ENCODE measurements around the gene VMAC.

Gene VMAC

GRCh38 chr19:5927441-5927821, 22.8 kb downstream of the VMAC start:
- no peak overlapping the region for H3K27ac ChIP-seq (ENCODE audit: low read depth, low read length)
- H3K56ac ChIP-seq (ENCODE audit: low read length) = no peak overlapping the region
- no peak overlapping the region for H3K9ac ChIP-seq (ENCODE audit: low read length)
- no peak overlapping the region for H4K5ac ChIP-seq (ENCODE audit: low read length)
- no peak overlapping the region for H2BK5ac ChIP-seq (ENCODE audit: low read length)
- no peak overlapping the region for H4K8ac ChIP-seq (ENCODE audit: low read depth, low read length)
- H3K4me2 ChIP-seq (ENCODE audit: low read length) = no peak overlapping the region
- no peak overlapping the region for H3K23ac ChIP-seq (ENCODE audit: low read length)
- H3K18ac ChIP-seq (ENCODE audit: low read length) = no peak overlapping the region
- no peak overlapping the region for H3K4ac ChIP-seq (ENCODE audit: low read depth, low read length)
- no peaks in the 10 kb centered on the region for H3K27me3 ChIP-seq (ENCODE audit: insufficient read depth, low read length, poor library complexity)
- no peak overlapping the region for H2BK15ac ChIP-seq (replicated peaks; ENCODE audit: low read depth)
- no CpG with 5 or more reads among the region's 8 CpGs for WGBS (ENCODE audit: extremely low coverage, insufficient coverage, low lambda C conversion rate)
- H3K79me1 ChIP-seq (ENCODE audit: low read length) = no peaks in the 10 kb centered on the region
- DNase-seq = no peak
- no peak overlapping the region for H3K4me3 ChIP-seq (ENCODE audit: low read length)
- no peaks in the 10 kb centered on the region for H3K4me1 ChIP-seq (ENCODE audit: control insufficient read depth, low read depth, low read length)
- no peak overlapping the region for H2AK5ac ChIP-seq (ENCODE audit: low read length)
- H3K79me2 ChIP-seq (ENCODE audit: control insufficient read depth, insufficient read depth, low read length) = no peaks in the 10 kb centered on the region
- peaks cover 17% of the 10 kb centered on the region for H3K36me3 ChIP-seq (ENCODE audit: control insufficient read depth, insufficient read depth, low read length)
- no peak overlapping the region for H2BK120ac ChIP-seq (ENCODE audit: low read depth, low read length)

- Histone ChIP-seq H3K4me3 (ENCODE audit: low read length) (no peak overlapping the region), H2BK15ac (replicated peaks; ENCODE audit: low read depth) (no peak overlapping the region), H3K36me3 (ENCODE audit: control insufficient read depth, insufficient read depth, low read length) (peaks cover 20% of the 10 kb centered on the region), H3K9ac (ENCODE audit: low read length) (no peak overlapping the region), H3K18ac (ENCODE audit: low read length) (no peak overlapping the region), H2BK5ac (ENCODE audit: low read length) (no peak overlapping the region), H2AK5ac (ENCODE audit: low read length) (no peak overlapping the region), H3K4me2 (ENCODE audit: low read length) (no peak overlapping the region), H4K5ac (ENCODE audit: low read length) (no peak overlapping the region), H3K4me1 (ENCODE audit: control insufficient read depth, low read depth, low read length) (no peaks in the 10 kb centered on the region), H3K23ac (ENCODE audit: low read length) (no peak overlapping the region), H4K8ac (ENCODE audit: low read depth, low read length) (no peak overlapping the region), H2BK120ac (ENCODE audit: low read depth, low read length) (no peak overlapping the region), H3K27ac (ENCODE audit: low read depth, low read length) (no peak overlapping the region), H3K56ac (ENCODE audit: low read length) (no peak overlapping the region), H3K79me2 (ENCODE audit: control insufficient read depth, insufficient read depth, low read length) (no peaks in the 10 kb centered on the region), H3K27me3 (ENCODE audit: insufficient read depth, low read length, poor library complexity) (no peaks in the 10 kb centered on the region), H3K4ac (ENCODE audit: low read depth, low read length) (no peak overlapping the region), H3K79me1 (ENCODE audit: low read length) (peaks cover 5% of the 10 kb centered on the region)
- no CpG with 5 or more reads among the region's 13 CpGs for WGBS (ENCODE audit: extremely low coverage, insufficient coverage, low lambda C conversion rate)
- DNase-seq = no peak
Observed at GRCh38 chr19:5929179-5929578, 24.5 kb downstream of the VMAC start.

- no peaks in the 10 kb centered on the region for H3K4me1 ChIP-seq (ENCODE audit: control insufficient read depth, low read depth, low read length)
- H3K4ac ChIP-seq (ENCODE audit: low read depth, low read length) = no peak overlapping the region
- no peaks in the 10 kb centered on the region for H3K79me2 ChIP-seq (ENCODE audit: control insufficient read depth, insufficient read depth, low read length)
- no peak overlapping the region for H3K9ac ChIP-seq (ENCODE audit: low read length)
- H2BK5ac ChIP-seq (ENCODE audit: low read length) = no peak overlapping the region
- WGBS (ENCODE audit: extremely low coverage, insufficient coverage, low lambda C conversion rate) = no CpG with 5 or more reads among the region's 14 CpGs
- no peak overlapping the region for H4K8ac ChIP-seq (ENCODE audit: low read depth, low read length)
- no peak overlapping the region for H3K23ac ChIP-seq (ENCODE audit: low read length)
- DNase-seq = no peak
- no peak overlapping the region for H2BK120ac ChIP-seq (ENCODE audit: low read depth, low read length)
- H2BK15ac ChIP-seq (replicated peaks; ENCODE audit: low read depth) = no peak overlapping the region
- H2AK5ac ChIP-seq (ENCODE audit: low read length) = no peak overlapping the region
- H3K18ac ChIP-seq (ENCODE audit: low read length) = no peak overlapping the region
- H4K5ac ChIP-seq (ENCODE audit: low read length) = no peak overlapping the region
- H3K27ac ChIP-seq (ENCODE audit: low read depth, low read length) = no peak overlapping the region
- peaks cover 5% of the 10 kb centered on the region for H3K79me1 ChIP-seq (ENCODE audit: low read length)
- H3K4me3 ChIP-seq (ENCODE audit: low read length) = no peak overlapping the region
- no peak overlapping the region for H3K56ac ChIP-seq (ENCODE audit: low read length)
- H3K36me3 ChIP-seq (ENCODE audit: control insufficient read depth, insufficient read depth, low read length) = peaks cover 20% of the 10 kb centered on the region
- H3K27me3 ChIP-seq (ENCODE audit: insufficient read depth, low read length, poor library complexity) = no peaks in the 10 kb centered on the region
- H3K4me2 ChIP-seq (ENCODE audit: low read length) = no peak overlapping the region
Observed at GRCh38 chr19:5929625-5930024, 25.0 kb downstream of the VMAC start.

- H3K4me3 ChIP-seq (ENCODE audit: low read length) = no peak overlapping the region
- no peak overlapping the region for H2BK5ac ChIP-seq (ENCODE audit: low read length)
- no peaks in the 10 kb centered on the region for H3K4me1 ChIP-seq (ENCODE audit: control insufficient read depth, low read depth, low read length)
- H3K4me2 ChIP-seq (ENCODE audit: low read length) = no peak overlapping the region
- H3K36me3 ChIP-seq (ENCODE audit: control insufficient read depth, insufficient read depth, low read length) = peaks cover 16% of the 10 kb centered on the region
- no CpG with 5 or more reads among the region's 11 CpGs for WGBS (ENCODE audit: extremely low coverage, insufficient coverage, low lambda C conversion rate)
- no peak overlapping the region for H3K27ac ChIP-seq (ENCODE audit: low read depth, low read length)
- H2AK5ac ChIP-seq (ENCODE audit: low read length) = no peak overlapping the region
- no peak overlapping the region for H2BK120ac ChIP-seq (ENCODE audit: low read depth, low read length)
- H4K8ac ChIP-seq (ENCODE audit: low read depth, low read length) = no peak overlapping the region
- no peak overlapping the region for H2BK15ac ChIP-seq (replicated peaks; ENCODE audit: low read depth)
- peaks cover 8% of the 10 kb centered on the region for H3K79me1 ChIP-seq (ENCODE audit: low read length)
- no peak overlapping the region for H3K23ac ChIP-seq (ENCODE audit: low read length)
- H3K56ac ChIP-seq (ENCODE audit: low read length) = no peak overlapping the region
- H3K79me2 ChIP-seq (ENCODE audit: control insufficient read depth, insufficient read depth, low read length) = no peaks in the 10 kb centered on the region
- no peak overlapping the region for H3K9ac ChIP-seq (ENCODE audit: low read length)
- no peak overlapping the region for H3K18ac ChIP-seq (ENCODE audit: low read length)
- H4K5ac ChIP-seq (ENCODE audit: low read length) = no peak overlapping the region
- no peaks in the 10 kb centered on the region for H3K27me3 ChIP-seq (ENCODE audit: insufficient read depth, low read length, poor library complexity)
- H3K4ac ChIP-seq (ENCODE audit: low read depth, low read length) = no peak overlapping the region
- no peak for DNase-seq
Observed at GRCh38 chr19:5931251-5931650, 26.6 kb downstream of the VMAC start.

- H2BK15ac ChIP-seq (replicated peaks; ENCODE audit: low read depth) = no peak overlapping the region
- H3K4me1 ChIP-seq (ENCODE audit: control insufficient read depth, low read depth, low read length) = no peaks in the 10 kb centered on the region
- H2AK5ac ChIP-seq (ENCODE audit: low read length) = no peak overlapping the region
- H3K27ac ChIP-seq (ENCODE audit: low read depth, low read length) = no peak overlapping the region
- H3K4me3 ChIP-seq (ENCODE audit: low read length) = no peak overlapping the region
- no peaks in the 10 kb centered on the region for H3K27me3 ChIP-seq (ENCODE audit: insufficient read depth, low read length, poor library complexity)
- H3K36me3 ChIP-seq (ENCODE audit: control insufficient read depth, insufficient read depth, low read length) = peaks cover 14% of the 10 kb centered on the region
- H2BK5ac ChIP-seq (ENCODE audit: low read length) = no peak overlapping the region
- H3K18ac ChIP-seq (ENCODE audit: low read length) = no peak overlapping the region
- H4K5ac ChIP-seq (ENCODE audit: low read length) = no peak overlapping the region
- H3K79me1 ChIP-seq (ENCODE audit: low read length) = peaks cover 9% of the 10 kb centered on the region
- H3K4ac ChIP-seq (ENCODE audit: low read depth, low read length) = no peak overlapping the region
- no peak for DNase-seq
- H3K4me2 ChIP-seq (ENCODE audit: low read length) = no peak overlapping the region
- H3K23ac ChIP-seq (ENCODE audit: low read length) = no peak overlapping the region
- WGBS (ENCODE audit: extremely low coverage, insufficient coverage, low lambda C conversion rate) = no CpG with 5 or more reads among the region's 18 CpGs
- no peak overlapping the region for H4K8ac ChIP-seq (ENCODE audit: low read depth, low read length)
- H3K9ac ChIP-seq (ENCODE audit: low read length) = no peak overlapping the region
- H3K56ac ChIP-seq (ENCODE audit: low read length) = no peak overlapping the region
- no peak overlapping the region for H2BK120ac ChIP-seq (ENCODE audit: low read depth, low read length)
- H3K79me2 ChIP-seq (ENCODE audit: control insufficient read depth, insufficient read depth, low read length) = no peaks in the 10 kb centered on the region
Observed at GRCh38 chr19:5932146-5932545, 27.5 kb downstream of the VMAC start.

GRCh38 chr19:5932609-5933262, 28.1 kb downstream of the VMAC start:
- H3K36me3 ChIP-seq (ENCODE audit: control insufficient read depth, insufficient read depth, low read length) = peaks cover 11% of the 10 kb centered on the region
- no peak overlapping the region for H4K5ac ChIP-seq (ENCODE audit: low read length)
- no peak overlapping the region for H2BK15ac ChIP-seq (replicated peaks; ENCODE audit: low read depth)
- H3K79me1 ChIP-seq (ENCODE audit: low read length) = peaks cover 9% of the 10 kb centered on the region
- no peak overlapping the region for H3K18ac ChIP-seq (ENCODE audit: low read length)
- H3K4me3 ChIP-seq (ENCODE audit: low read length) = no peak overlapping the region
- H3K27ac ChIP-seq (ENCODE audit: low read depth, low read length) = no peak overlapping the region
- H3K4me2 ChIP-seq (ENCODE audit: low read length) = no peak overlapping the region
- no peaks in the 10 kb centered on the region for H3K27me3 ChIP-seq (ENCODE audit: insufficient read depth, low read length, poor library complexity)
- H3K79me2 ChIP-seq (ENCODE audit: control insufficient read depth, insufficient read depth, low read length) = no peaks in the 10 kb centered on the region
- H3K56ac ChIP-seq (ENCODE audit: low read length) = no peak overlapping the region
- no peak overlapping the region for H3K23ac ChIP-seq (ENCODE audit: low read length)
- H4K8ac ChIP-seq (ENCODE audit: low read depth, low read length) = no peak overlapping the region
- H2AK5ac ChIP-seq (ENCODE audit: low read length) = no peak overlapping the region
- H2BK120ac ChIP-seq (ENCODE audit: low read depth, low read length) = no peak overlapping the region
- no peaks in the 10 kb centered on the region for H3K4me1 ChIP-seq (ENCODE audit: control insufficient read depth, low read depth, low read length)
- no peak overlapping the region for H2BK5ac ChIP-seq (ENCODE audit: low read length)
- no peak overlapping the region for H3K9ac ChIP-seq (ENCODE audit: low read length)
- DNase-seq = no peak
- H3K4ac ChIP-seq (ENCODE audit: low read depth, low read length) = no peak overlapping the region
- no CpG with 5 or more reads among the region's 21 CpGs for WGBS (ENCODE audit: extremely low coverage, insufficient coverage, low lambda C conversion rate)
